GM19099 (cell line): ENCODE results near the gene CNTNAP2.

Experiments
- POLR2A ChIP-seq: IDR thresholded peaks from 3 replicates; pipeline ENCODE4 v1.6.1; 2011; ENCODE audit warnings: low read depth; ENCODE audit not compliant: insufficient read length; ENCODE audit errors: extremely low read depth

Gene CNTNAP2

GRCh38 chr7:148287538-148287937 is 2170.9 kb downstream of the CNTNAP2 start:
- TF ChIP-seq POLR2A, result no peak

GRCh38 chr7:148288592-148289151 is 2172.1 kb downstream of the CNTNAP2 start:
- TF ChIP-seq POLR2A, result no peak

GRCh38 chr7:148289630-148290029 is 2173.0 kb downstream of the CNTNAP2 start:
- no peak for TF ChIP-seq POLR2A

GRCh38 chr7:148290538-148290937 is 2173.9 kb downstream of the CNTNAP2 start:
- TF ChIP-seq POLR2A, result no peak

GRCh38 chr7:148291799-148292198 is 2175.2 kb downstream of the CNTNAP2 start:
- TF ChIP-seq POLR2A, result no peak

- no peak for TF ChIP-seq POLR2A
These were observed 2180.5 kb downstream of the CNTNAP2 start for GRCh38 chr7:148296994-148297644.

GRCh38 chr7:148299350-148300276 is 2183.0 kb downstream of the CNTNAP2 start:
- TF ChIP-seq POLR2A, result no peak

- no peak for TF ChIP-seq POLR2A
These were observed 2186.9 kb downstream of the CNTNAP2 start for GRCh38 chr7:148303295-148304082.

- no peak for TF ChIP-seq POLR2A
These were observed 2187.4 kb downstream of the CNTNAP2 start for GRCh38 chr7:148304083-148304335.

GRCh38 chr7:148304456-148304855 is 2187.9 kb downstream of the CNTNAP2 start:
- TF ChIP-seq POLR2A, result no peak

GRCh38 chr7:148306759-148307158 is 2190.2 kb downstream of the CNTNAP2 start:
- no peak for TF ChIP-seq POLR2A

- no peak for TF ChIP-seq POLR2A
These were observed 2201.7 kb downstream of the CNTNAP2 start for GRCh38 chr7:148318102-148318811.

GRCh38 chr7:148318838-148319237 is 2202.2 kb downstream of the CNTNAP2 start:
- TF ChIP-seq POLR2A, result no peak

GRCh38 chr7:148319316-148319808 is 2202.8 kb downstream of the CNTNAP2 start:
- no peak for TF ChIP-seq POLR2A

- TF ChIP-seq POLR2A, result no peak
These were observed 2208.6 kb downstream of the CNTNAP2 start for GRCh38 chr7:148325208-148325607.

- no peak for TF ChIP-seq POLR2A
These were observed 2210.8 kb downstream of the CNTNAP2 start for GRCh38 chr7:148327379-148327778.
